Testis (tissue), 3 donors: ENCODE measurements around the gene RNU6-7. TPM values are rescaled to one million over a fixed set of nuclear protein-coding genes. Genes with fewer than 3 reads are reported as not detected.

ENCODE experiments used
- DNase-seq: peaks from one replicate; pipeline ENCODE4 v3.0.0-alpha.2; 2019
- H3K27ac ChIP-seq, 2 donors: fragments of 200-600 bp; sonication (generic); one replicate each; pipeline ENCODE4 v1.5.1; 2019
- H3K27me3 ChIP-seq: fragments of 200-600 bp; sonication (generic); one replicate; pipeline ENCODE4 v1.5.1; 2019
- H3K36me3 ChIP-seq: fragments of 200-600 bp; sonication (generic); one replicate; pipeline ENCODE4 v1.5.1; 2017; ENCODE audit warnings: low read depth; ENCODE audit errors: missing control alignments
- H3K4me1 ChIP-seq: fragments of 200-600 bp; sonication (generic); one replicate; pipeline ENCODE4 v1.5.1; 2019
- H3K4me3 ChIP-seq, 2 donors: fragments of 200-600 bp; sonication (generic); one replicate each; pipeline ENCODE4 v1.5.1; 2017 to 2019
- H3K9me3 ChIP-seq: fragments of 200-600 bp; sonication (generic); one replicate; pipeline ENCODE4 v1.5.1; 2017
- CTCF ChIP-seq, 3 experiments: fragments of 450-650 bp in 2 of 3; fragments of 200-600 bp in 1 of 3; sonication (generic) in 1 of 3; IDR thresholded peaks; one replicate each; pipeline ENCODE4 v1.5.1; 2016 to 2019; ENCODE audit warnings: antibody characterized with exemption in 3 of 3, mild to moderate bottlenecking in 2 of 3, moderate library complexity in 1 of 3
- POLR2A ChIP-seq: fragments of 450-650 bp; IDR thresholded peaks from one replicate; pipeline ENCODE4 v1.6.1; 2017; ENCODE audit warnings: antibody characterized with exemption, mild to moderate bottlenecking, moderate library complexity
- WGBS, 2 donors: methylation state at CpG; one replicate each; pipeline ENCODE4 v1.1.5; 2018; 5-methylcytosine and 5-hydroxymethylcytosine counted together
- intact Hi-C: fragments of 100-400 bp; cut with DNase I; formaldehyde crosslinking; loops from one replicate; pipeline ENCODE4 v1.15.1; 2023; ENCODE audit warnings: low total_unique reads
- polyA plus RNA-seq: library from polyadenylated mRNA; stranded (reverse); fragments of 350-450 nt; fragmentation: Illumina TruSeq; extraction: RNeasy Lipid Tissue Mini Kit (QIAGEN cat#74804); gene quantifications from one replicate; pipeline ENCODE4 v1.2.3, GENCODE V29; 2014; ENCODE audit warnings: low read depth, low replicate concordance; ENCODE audit not compliant: insufficient read depth
- total RNA-seq, 2 donors: library from RNA; depleted of rRNA; stranded (reverse); fragments of >200 nt; gene quantifications; one replicate each; pipeline ENCODE4 v1.2.3, GENCODE V29; 2016

Gene RNU6-7
- total and polyA plus RNA-seq, 3 donors from 2014 or later, result not detected

- no peak overlapping the region for H3K4me3 ChIP-seq
- H3K4me1 ChIP-seq, result no peaks in the 10 kb centered on the region
- H3K9me3 ChIP-seq, result no peaks in the 10 kb centered on the region
- intact Hi-C loops, result no loop called here
- no peak for DNase-seq
- no peaks in the 10 kb centered on the region for H3K36me3 ChIP-seq
- H3K27ac ChIP-seq, result no peak overlapping the region
- WGBS, 2 donors, result 63 to 77% methylated on average over 5 of the region's 5 CpGs
- TF ChIP-seq CTCF (IDR thresholded peaks at IDR 0.05) (no peak), POLR2A (no peak)
- no peaks in the 10 kb centered on the region for H3K27me3 ChIP-seq
These were observed 15.5 kb downstream of the RNU6-7 start for GRCh38 chr14:32217301-32217700.

GRCh38 chr14:32224737-32225377 is 23.0 kb downstream of the RNU6-7 start:
- H3K27ac ChIP-seq, result no peak overlapping the region
- H3K4me1 ChIP-seq, result no peaks in the 10 kb centered on the region

GRCh38 chr14:32225378-32225920 is 23.6 kb downstream of the RNU6-7 start:
- TF ChIP-seq POLR2A (no peak), CTCF (IDR thresholded peaks at IDR 0.05) (no peak)
- intact Hi-C loops, result no loop called here
- WGBS, 2 donors, result 32 to 88% methylated on average over 1 of the region's 1 CpG
- no peaks in the 10 kb centered on the region for H3K9me3 ChIP-seq
- no peak overlapping the region for H3K27ac ChIP-seq
- no peak overlapping the region for H3K4me3 ChIP-seq
- no peaks in the 10 kb centered on the region for H3K4me1 ChIP-seq
- H3K36me3 ChIP-seq, result no peaks in the 10 kb centered on the region
- DNase-seq, result no peak
- no peaks in the 10 kb centered on the region for H3K27me3 ChIP-seq

More at GRCh38 chr14:32224737-32225377, 23.0 kb downstream of the RNU6-7 start:
- no peak overlapping the region for H3K4me3 ChIP-seq
- TF ChIP-seq CTCF (IDR thresholded peaks at IDR 0.05) (no peak), POLR2A (no peak)
- H3K27me3 ChIP-seq, result no peaks in the 10 kb centered on the region
- WGBS, 2 donors, result 86 to 91% methylated on average over 6 of the region's 6 CpGs
- no peaks in the 10 kb centered on the region for H3K9me3 ChIP-seq
- intact Hi-C loops, result no loop called here
- DNase-seq, result no peak
- no peaks in the 10 kb centered on the region for H3K36me3 ChIP-seq

- DNase-seq, result no peak
- no peaks in the 10 kb centered on the region for H3K27me3 ChIP-seq
- intact Hi-C loops, result no loop called here
- no peaks in the 10 kb centered on the region for H3K36me3 ChIP-seq
- no peaks in the 10 kb centered on the region for H3K4me1 ChIP-seq
- no peaks in the 10 kb centered on the region for H3K9me3 ChIP-seq
- no peak overlapping the region for H3K4me3 ChIP-seq
- 77 to 81% methylated on average over 1 of the region's 1 CpG for WGBS, 2 donors
- H3K27ac ChIP-seq, result no peak overlapping the region
- no peak for TF ChIP-seq CTCF (IDR thresholded peaks at IDR 0.05)
- TF ChIP-seq POLR2A, result no peak
These were observed 24.2 kb downstream of the RNU6-7 start for GRCh38 chr14:32226056-32226455.

GRCh38 chr14:32230181-32230580 is 28.3 kb downstream of the RNU6-7 start:
- WGBS, 2 donors, result 30 to 39% methylated on average over 3 of the region's 3 CpGs
- no peak for DNase-seq
- H3K4me3 ChIP-seq, result no peak overlapping the region
- H3K27me3 ChIP-seq, result no peaks in the 10 kb centered on the region
- H3K9me3 ChIP-seq, result no peaks in the 10 kb centered on the region
- intact Hi-C loops, result no loop called here
- no peak for TF ChIP-seq CTCF (IDR thresholded peaks at IDR 0.05)
- TF ChIP-seq POLR2A, result no peak
- no peaks in the 10 kb centered on the region for H3K36me3 ChIP-seq
- no peaks in the 10 kb centered on the region for H3K4me1 ChIP-seq
- H3K27ac ChIP-seq, result no peak overlapping the region
